ENCODE data around the gene SLC25A22.

SLC25A22 gene

GRCh38 chr11:802018-802617 is 4.0 kb upstream of the SLC25A22 start:
- TF ChIP-seq JUND (IDR thresholded peaks at IDR 0.05; ENCODE audit: low read depth): no peak
- no peak for DNase-seq (ENCODE audit: low read depth in 1 of 2, low spot score in 1 of 2)
- in situ Hi-C loops (cut with HindIII; ENCODE audit: low pct_unique_long_range_greater_than_20kb, low sequenced_read_pairs): no loop called here

- TF ChIP-seq JUND (IDR thresholded peaks at IDR 0.05; ENCODE audit: low read depth): no peak
- DNase-seq (ENCODE audit: low read depth in 1 of 2, low spot score in 1 of 2): no peak
- in situ Hi-C loops (cut with HindIII; ENCODE audit: low pct_unique_long_range_greater_than_20kb, low sequenced_read_pairs): no loop called here
Measured at GRCh38 chr11:801097-801780, 3.2 kb upstream of the SLC25A22 start.

GRCh38 chr11:800473-800872 is 2.4 kb upstream of the SLC25A22 start:
- in situ Hi-C loops (cut with HindIII; ENCODE audit: low pct_unique_long_range_greater_than_20kb, low sequenced_read_pairs): no loop called here
- DNase-seq (ENCODE audit: low read depth in 1 of 2, low spot score in 1 of 2): no peak
- TF ChIP-seq JUND (IDR thresholded peaks at IDR 0.05; ENCODE audit: low read depth): no peak

- DNase-seq (ENCODE audit: low read depth in 1 of 2, low spot score in 1 of 2): no peak
- TF ChIP-seq JUND (IDR thresholded peaks at IDR 0.05; ENCODE audit: low read depth): no peak
- in situ Hi-C loops (cut with HindIII; ENCODE audit: low pct_unique_long_range_greater_than_20kb, low sequenced_read_pairs): no loop called here
Measured at GRCh38 chr11:799641-800316, 1.7 kb upstream of the SLC25A22 start.

- in situ Hi-C loops (cut with HindIII; ENCODE audit: low pct_unique_long_range_greater_than_20kb, low sequenced_read_pairs): no loop called here
Measured at GRCh38 chr11:797296-798092, 587 bp downstream of the SLC25A22 start.

GRCh38 chr11:796565-797295 is 1.4 kb downstream of the SLC25A22 start:
- in situ Hi-C loops (cut with HindIII; ENCODE audit: low pct_unique_long_range_greater_than_20kb, low sequenced_read_pairs): no loop called here
- TF ChIP-seq JUND (IDR thresholded peaks at IDR 0.05; ENCODE audit: low read depth): no peak
- DNase-seq (ENCODE audit: low read depth in 1 of 2, low spot score in 1 of 2): no peak

More at GRCh38 chr11:797296-798092, 587 bp downstream of the SLC25A22 start:
- TF ChIP-seq JUND (IDR thresholded peaks at IDR 0.05; ENCODE audit: low read depth): no peak
- DNase-seq (ENCODE audit: low read depth in 1 of 2, low spot score in 1 of 2): peak; percentile 65 to 71

GRCh38 chr11:795634-796564 is 2.2 kb downstream of the SLC25A22 start:
- in situ Hi-C loops (cut with HindIII; ENCODE audit: low pct_unique_long_range_greater_than_20kb, low sequenced_read_pairs): no loop called here
- no peak for DNase-seq (ENCODE audit: low read depth in 1 of 2, low spot score in 1 of 2)
- TF ChIP-seq JUND (IDR thresholded peaks at IDR 0.05; ENCODE audit: low read depth): no peak

GRCh38 chr11:794766-795633 is 3.1 kb downstream of the SLC25A22 start:
- no peak for TF ChIP-seq JUND (IDR thresholded peaks at IDR 0.05; ENCODE audit: low read depth)
- DNase-seq (ENCODE audit: low read depth in 1 of 2, low spot score in 1 of 2): no peak
- in situ Hi-C loops (cut with HindIII; ENCODE audit: low pct_unique_long_range_greater_than_20kb, low sequenced_read_pairs): no loop called here

- in situ Hi-C loops (cut with HindIII; ENCODE audit: low pct_unique_long_range_greater_than_20kb, low sequenced_read_pairs): no loop called here
- TF ChIP-seq JUND (IDR thresholded peaks at IDR 0.05; ENCODE audit: low read depth): no peak
- DNase-seq (ENCODE audit: low read depth in 1 of 2, low spot score in 1 of 2): no peak
Measured at GRCh38 chr11:794013-794765, 3.9 kb downstream of the SLC25A22 start.

GRCh38 chr11:793556-793955 is 4.5 kb downstream of the SLC25A22 start:
- no peak for DNase-seq (ENCODE audit: low read depth in 1 of 2, low spot score in 1 of 2)
- no peak for TF ChIP-seq JUND (IDR thresholded peaks at IDR 0.05; ENCODE audit: low read depth)
- in situ Hi-C loops (cut with HindIII; ENCODE audit: low pct_unique_long_range_greater_than_20kb, low sequenced_read_pairs): no loop called here
